Ascending aorta (tissue), 2 donors: ENCODE data around the gene PHC3. TPM values are rescaled to one million over a fixed set of nuclear protein-coding genes. Genes with fewer than 3 reads are reported as not detected.

ENCODE experiments used
- DNase-seq, 2 donors: peaks; one replicate each; pipeline ENCODE4 v3.0.0-alpha.2; 2019; ENCODE audit warnings: low spot score in 2 of 2
- H3K27ac ChIP-seq, 2 donors: fragments of 200-600 bp; sonication (generic); one replicate each; pipeline ENCODE4 v1.5.1; 2016 to 2017; ENCODE audit warnings: mild to moderate bottlenecking in 1 of 2
- H3K27me3 ChIP-seq: fragments of 200-600 bp; sonication (generic); one replicate; pipeline ENCODE4 v1.5.1; 2017
- H3K36me3 ChIP-seq, 2 donors: fragments of 200-600 bp; sonication (generic); one replicate each; pipeline ENCODE4 v1.5.1; 2016
- H3K4me1 ChIP-seq, 2 donors: fragments of 200-600 bp; sonication (generic); one replicate each; pipeline ENCODE4 v1.5.1; 2016 to 2017; ENCODE audit warnings: mild to moderate bottlenecking in 1 of 2
- H3K4me3 ChIP-seq, 2 donors: fragments of 200-600 bp; sonication (generic); one replicate each; pipeline ENCODE4 v1.5.1; 2016 to 2017; ENCODE audit warnings: mild to moderate bottlenecking in 1 of 2
- H3K9me3 ChIP-seq, 2 donors: fragments of 200-600 bp; sonication (generic); one replicate each; pipeline ENCODE4 v1.5.1; 2016
- intact Hi-C: fragments of 100-400 bp; cut with DNase I; formaldehyde crosslinking; loops from one replicate; pipeline ENCODE4 v1.15.1; 2023
- total RNA-seq: library from RNA; depleted of rRNA; stranded (reverse); fragments of >200 nt; gene quantifications from one replicate; pipeline ENCODE4 v1.1.0, GENCODE V29; 2016
- TF ChIP-seq, protein P1 (sequence below), 3 experiments: fragments of 200-600 bp in 2 of 3; fragments of 450-650 bp in 1 of 3; sonication (generic) in 2 of 3; IDR thresholded peaks; one replicate each; pipeline ENCODE4 v1.5.1; 2016 to 2019; ENCODE audit warnings: antibody characterized with exemption in 3 of 3, mild to moderate bottlenecking in 1 of 3, moderate library complexity in 1 of 3

The PHC3 gene
- total RNA-seq, 1 donor from 2014 or later = 43.3 TPM

DNA sequence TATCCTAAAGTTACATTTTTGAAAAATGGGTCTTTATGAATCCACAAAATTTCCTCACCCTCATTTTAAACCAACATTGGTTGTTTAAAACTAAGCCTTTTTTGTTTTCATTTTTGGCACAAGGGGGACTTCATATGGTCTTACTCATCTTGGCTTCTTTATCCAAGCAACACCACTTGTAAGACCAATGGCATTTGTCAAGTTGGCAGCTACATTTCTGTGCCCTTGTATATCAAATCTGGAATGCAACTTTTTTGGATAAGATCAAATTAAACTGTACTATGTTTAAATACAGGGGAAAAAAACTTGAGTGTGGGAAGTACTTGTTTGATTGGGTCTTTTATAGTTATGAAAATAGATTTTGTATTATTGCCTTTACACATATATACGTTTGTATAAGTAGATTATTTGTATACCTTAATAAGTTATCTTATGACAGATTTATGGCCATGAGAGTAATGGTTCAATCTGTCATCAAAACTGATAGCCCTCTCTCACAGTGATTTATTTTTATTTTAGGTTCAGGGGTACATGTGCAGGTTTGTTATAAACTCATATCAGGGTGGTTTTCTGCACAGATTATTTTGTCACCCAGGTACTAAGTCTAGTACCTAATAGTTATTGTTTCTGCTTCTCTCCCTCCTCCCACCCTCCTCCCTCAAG is 100.3 kb downstream of the PHC3 start:
- Histone ChIP-seq H3K4me3 (no peak overlapping the region), H3K27me3 (no peaks in the 10 kb centered on the region), H3K27ac (no peak overlapping the region), H3K9me3 (no peaks in the 10 kb centered on the region), H3K36me3 (peaks cover 3 to 10% of the 10 kb centered on the region in 2 donors), H3K4me1 (no peaks in the 10 kb centered on the region)
- DNase-seq = no peak
- TF ChIP-seq, protein P1, sequence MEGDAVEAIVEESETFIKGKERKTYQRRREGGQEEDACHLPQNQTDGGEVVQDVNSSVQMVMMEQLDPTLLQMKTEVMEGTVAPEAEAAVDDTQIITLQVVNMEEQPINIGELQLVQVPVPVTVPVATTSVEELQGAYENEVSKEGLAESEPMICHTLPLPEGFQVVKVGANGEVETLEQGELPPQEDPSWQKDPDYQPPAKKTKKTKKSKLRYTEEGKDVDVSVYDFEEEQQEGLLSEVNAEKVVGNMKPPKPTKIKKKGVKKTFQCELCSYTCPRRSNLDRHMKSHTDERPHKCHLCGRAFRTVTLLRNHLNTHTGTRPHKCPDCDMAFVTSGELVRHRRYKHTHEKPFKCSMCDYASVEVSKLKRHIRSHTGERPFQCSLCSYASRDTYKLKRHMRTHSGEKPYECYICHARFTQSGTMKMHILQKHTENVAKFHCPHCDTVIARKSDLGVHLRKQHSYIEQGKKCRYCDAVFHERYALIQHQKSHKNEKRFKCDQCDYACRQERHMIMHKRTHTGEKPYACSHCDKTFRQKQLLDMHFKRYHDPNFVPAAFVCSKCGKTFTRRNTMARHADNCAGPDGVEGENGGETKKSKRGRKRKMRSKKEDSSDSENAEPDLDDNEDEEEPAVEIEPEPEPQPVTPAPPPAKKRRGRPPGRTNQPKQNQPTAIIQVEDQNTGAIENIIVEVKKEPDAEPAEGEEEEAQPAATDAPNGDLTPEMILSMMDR (IDR thresholded peaks at IDR 0.05) = no peak
- intact Hi-C loops = loop anchor here (10.0 kb wide), 1 partner anchor 216 kb away; the partner anchor contains the start of gene LRRC31

GRCh38 chr3:170080605-170081004 is 100.9 kb downstream of the PHC3 start:
- H3K27ac ChIP-seq = no peak overlapping the region
- H3K9me3 ChIP-seq = no peaks in the 10 kb centered on the region
- no peak overlapping the region for H3K4me3 ChIP-seq
- H3K4me1 ChIP-seq = no peaks in the 10 kb centered on the region
- DNase-seq = no peak
- H3K27me3 ChIP-seq = no peaks in the 10 kb centered on the region
- intact Hi-C loops = loop anchor here (10.0 kb wide), 1 partner anchor 216 kb away; the partner anchor contains the start of gene LRRC31
- peaks cover 1 to 7% of the 10 kb centered on the region in 2 donors for H3K36me3 ChIP-seq
- TF ChIP-seq, protein P1 (IDR thresholded peaks at IDR 0.05) = no peak

DNA sequence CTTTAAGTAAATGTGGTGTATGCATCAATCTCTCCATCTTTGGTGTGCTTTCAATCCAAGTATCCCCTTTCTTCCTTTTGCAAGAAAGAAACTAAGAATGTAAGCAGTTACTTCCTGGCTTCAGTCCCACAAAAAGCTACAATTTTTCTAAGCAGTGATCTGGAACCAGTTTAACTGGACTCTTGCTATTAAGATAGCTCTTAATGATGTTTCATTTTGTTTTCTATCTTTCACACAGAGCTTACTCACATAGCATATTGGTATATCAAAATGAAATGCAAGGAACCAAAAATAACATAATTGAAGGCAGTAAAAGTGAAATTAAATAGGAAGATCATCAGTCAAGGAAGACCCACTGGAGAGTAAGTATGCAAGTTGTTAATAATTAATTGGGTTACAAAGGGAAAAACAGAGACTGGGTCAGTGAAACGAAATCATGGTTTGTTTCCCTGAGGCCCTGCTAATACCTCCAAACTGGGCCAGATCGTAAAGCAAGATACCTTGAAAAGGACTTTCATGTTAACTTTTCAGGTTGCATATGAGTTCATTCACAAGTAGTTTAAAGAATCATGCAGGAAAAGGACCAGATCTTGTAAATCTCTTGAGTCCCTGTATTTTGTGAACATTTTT is 101.9 kb downstream of the PHC3 start:
- no peaks in the 10 kb centered on the region for H3K9me3 ChIP-seq
- intact Hi-C loops = loop anchor here (10.0 kb wide), 1 partner anchor 215 kb away; the partner anchor contains the start of gene LRRC31
- DNase-seq = no peak
- H3K27me3 ChIP-seq = no peaks in the 10 kb centered on the region
- TF ChIP-seq, protein P1 (IDR thresholded peaks at IDR 0.05) = no peak
- H3K4me3 ChIP-seq = no peak overlapping the region
- H3K27ac ChIP-seq = no peak overlapping the region
- peaks cover 0 to 4% of the 10 kb centered on the region in 2 donors for H3K36me3 ChIP-seq
- H3K4me1 ChIP-seq = no peaks in the 10 kb centered on the region

DNA sequence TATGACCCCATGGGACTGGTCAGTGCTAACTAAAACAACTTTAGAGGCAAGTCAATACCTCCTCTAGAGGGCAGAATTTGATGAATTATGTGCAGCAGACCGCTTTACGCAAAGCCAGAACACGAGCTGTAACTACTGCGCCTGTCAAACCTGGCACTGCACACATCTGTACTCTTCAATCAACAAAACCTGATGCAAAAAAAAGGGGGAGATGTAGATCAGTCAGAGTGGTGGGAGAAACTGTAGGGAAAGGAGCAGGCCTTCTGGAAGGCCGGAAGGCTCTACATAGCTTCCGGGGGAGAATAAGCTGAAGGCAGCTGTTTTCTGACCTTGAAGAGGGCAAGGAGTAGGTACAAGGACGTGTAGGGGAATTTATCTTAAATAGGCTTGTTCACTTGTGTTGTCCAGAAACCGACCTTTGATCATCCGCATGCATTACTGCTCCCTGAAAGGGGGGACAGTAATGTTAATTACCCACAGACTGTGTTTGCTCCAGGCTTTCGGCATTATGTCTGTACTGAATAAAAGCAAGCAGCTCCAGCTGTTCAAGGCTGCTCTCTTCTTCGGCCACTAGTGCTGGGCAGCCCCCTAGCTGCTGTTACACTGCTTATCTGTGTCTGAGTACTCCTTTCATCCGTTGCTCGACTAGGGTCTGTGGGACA is 102.8 kb downstream of the PHC3 start:
- H3K9me3 ChIP-seq = no peaks in the 10 kb centered on the region
- no peak overlapping the region for H3K27ac ChIP-seq
- no peaks in the 10 kb centered on the region for H3K4me1 ChIP-seq
- no peak overlapping the region for H3K4me3 ChIP-seq
- intact Hi-C loops = no loop called here
- TF ChIP-seq, protein P1 (IDR thresholded peaks at IDR 0.05) = no peak
- no peak for DNase-seq
- H3K27me3 ChIP-seq = no peaks in the 10 kb centered on the region
- H3K36me3 ChIP-seq = peaks cover 0 to 4% of the 10 kb centered on the region in 2 donors

DNA sequence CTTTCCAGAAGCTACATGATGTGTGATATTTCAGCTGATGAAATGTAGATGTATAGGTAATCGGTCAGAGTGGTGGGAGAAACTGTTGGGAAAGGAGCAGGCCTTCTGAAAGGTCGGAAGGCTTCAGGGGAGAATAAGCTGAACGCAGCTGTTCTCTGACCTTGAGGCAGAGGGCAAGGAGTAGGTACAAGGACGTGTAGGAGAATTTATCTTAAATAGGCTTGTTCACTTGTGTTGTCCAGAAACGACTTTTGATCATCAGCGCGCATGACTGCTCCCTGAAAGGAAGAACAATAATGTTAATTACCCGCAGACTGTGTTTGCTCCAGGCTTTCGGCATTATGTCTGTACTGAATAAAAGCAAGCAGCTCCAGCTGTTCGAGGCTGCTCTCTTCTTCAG is 104.2 kb downstream of the PHC3 start:
- H3K4me1 ChIP-seq = no peaks in the 10 kb centered on the region
- intact Hi-C loops = no loop called here
- no peak overlapping the region for H3K4me3 ChIP-seq
- no peaks in the 10 kb centered on the region for H3K9me3 ChIP-seq
- DNase-seq = no peak
- H3K27me3 ChIP-seq = no peaks in the 10 kb centered on the region
- no peak overlapping the region for H3K27ac ChIP-seq
- TF ChIP-seq, protein P1 (IDR thresholded peaks at IDR 0.05) = no peak
- peaks cover 0 to under 1% of the 10 kb centered on the region in 2 donors for H3K36me3 ChIP-seq
